K562 (cell line): ENCODE data around the gene PGAP2. TPM values are rescaled to one million over a fixed set of nuclear protein-coding genes. Genes with fewer than 3 reads are reported as not detected.

ENCODE experiments used
- ASH1L ChIP-seq: fragments of 450-650 bp; IDR thresholded peaks from 2 replicates; pipeline ENCODE4 v1.6.1; 2018; ENCODE audit warnings: borderline replicate concordance, mild to moderate bottlenecking, low read depth; ENCODE audit not compliant: partially characterized antibody
- BCOR ChIP-seq: fragments of 450-650 bp; IDR thresholded peaks from 2 replicates; pipeline ENCODE4 v1.6.1; 2016
- CBX1 ChIP-seq: sonication (generic); IDR thresholded peaks from 2 replicates; pipeline ENCODE4 v1.6.1; 2016; ENCODE audit warnings: antibody characterized with exemption, low read depth, mild to moderate bottlenecking
- CHD4 ChIP-seq: fragments of 200-600 bp; sonication (generic); IDR thresholded peaks from 3 replicates; pipeline ENCODE4 v1.6.1; 2012; ENCODE audit warnings: low read depth, mild to moderate bottlenecking, mixed read lengths, low read length, inconsistent platforms; ENCODE audit not compliant: insufficient read depth, insufficient replicate concordance, poor library complexity, severe bottlenecking
- FOXK1 ChIP-seq: sonication (generic); formaldehyde crosslinking; IDR thresholded peaks from 2 replicates; pipeline ENCODE4 v1.8.0; 2022; ENCODE audit warnings: missing genetic modification reagents, mild to moderate bottlenecking, borderline replicate concordance
- KAT2B ChIP-seq: IDR thresholded peaks from one replicate; pipeline ENCODE4 v1.6.1; 2012; ENCODE audit warnings: low read depth, mild to moderate bottlenecking, control low read depth, inconsistent platforms, low read length, moderate library complexity
- L3MBTL2 ChIP-seq: fragments of 450-650 bp; IDR thresholded peaks from 2 replicates; pipeline ENCODE4 v1.6.1; 2016; ENCODE audit warnings: mild to moderate bottlenecking, moderate library complexity
- RBM34 ChIP-seq: fragments of 200-400 bp; formaldehyde crosslinking; IDR thresholded peaks from 2 replicates; pipeline ENCODE4 v1.6.1; 2018; ENCODE audit warnings: low read length, borderline replicate concordance; ENCODE audit not compliant: insufficient read depth
- SLC30A9 ChIP-seq: fragments of 250-450 bp; sonication (Bioruptor Pico); IDR thresholded peaks from 2 replicates; pipeline ENCODE4 v1.8.0; 2022; ENCODE audit warnings: mild to moderate bottlenecking, moderate library complexity
- SMAD1 ChIP-seq: fragments of 150-350 bp; IDR thresholded peaks from 2 replicates; pipeline ENCODE4 v1.6.1; 2014; ENCODE audit warnings: low read length, low read depth; ENCODE audit not compliant: partially characterized antibody
- SOX6 ChIP-seq: fragments of 450-650 bp; IDR thresholded peaks from 2 replicates; pipeline ENCODE4 v1.6.1; 2014; ENCODE audit warnings: mild to moderate bottlenecking
- SRF ChIP-seq, 2 experiments: fragments of 250-450, 450-650 bp in 1 of 2; sonication (Bioruptor Pico) in 1 of 2; sonication (generic) in 1 of 2; formaldehyde crosslinking; IDR thresholded peaks; 2 replicates each; pipeline versions ENCODE4 v1.5.0 to v1.5.1; 2020 to 2022; ENCODE audit warnings: mild to moderate bottlenecking in 1 of 2, missing genetic modification reagents in 1 of 2
- ZBTB17 ChIP-seq: fragments of 450-650 bp; formaldehyde crosslinking; IDR thresholded peaks from 2 replicates; pipeline ENCODE4 v1.4.0; 2020; ENCODE audit warnings: mild to moderate bottlenecking
- ZSCAN32 ChIP-seq: fragments of 450-650 bp; formaldehyde crosslinking; IDR thresholded peaks from 2 replicates; pipeline ENCODE4 v1.4.0; 2020; ENCODE audit warnings: mild to moderate bottlenecking, moderate library complexity
- polyA plus RNA-seq, 8 experiments: library from polyadenylated mRNA; depleted of rRNA in 4 of 8; stranded (reverse) in 5 of 8; unstranded in 3 of 8; fragments of >200 nt; fragmentation: Nextera tagmentation in 2 of 8; fragmentation: Illumina TruSeq in 1 of 8; extraction: Ambion mirVana in 2 of 8; extraction: Trizol in 1 of 8; gene quantifications; 2 replicates each; pipeline versions ENCODE4 v1.2.1 to v1.2.3, GENCODE V29; 2011 to 2014; ENCODE audit warnings: inconsistent platforms in 1 of 8, missing spikeins in 1 of 8
- total RNA-seq, 7 experiments: library from RNA; depleted of rRNA in 6 of 7; stranded (reverse); fragments of >200 nt in 6 of 7; fragmentation: Illumina TruSeq in 2 of 7; extraction: Trizol in 2 of 7; gene quantifications; 2 replicates each; pipeline versions ENCODE4 v1.2.1 to v1.2.3, GENCODE V29; 2011 to 2021; ENCODE audit warnings: low replicate concordance in 1 of 7
- TF ChIP-seq, protein P1 (sequence below): fragments of 450-650 bp; IDR thresholded peaks from 2 replicates; pipeline ENCODE4 v1.6.1; 2016
- TF ChIP-seq, protein P2 (sequence below), 2 experiments: IDR thresholded peaks; 2 replicates each; pipeline ENCODE4 v1.6.1; 2011; ENCODE audit warnings: borderline replicate concordance in 1 of 2, control low read depth in 1 of 2, low read depth in 1 of 2, low read length in 1 of 2, mild to moderate bottlenecking in 1 of 2, mixed read lengths in 1 of 2, moderate library complexity in 1 of 2; ENCODE audit not compliant: insufficient read depth in 1 of 2, insufficient read length in 1 of 2, poor library complexity in 1 of 2, severe bottlenecking in 1 of 2; ENCODE audit errors: extremely low read depth in 1 of 2
- TF ChIP-seq, protein P3 (sequence below): sonication (generic); formaldehyde crosslinking; IDR thresholded peaks from 2 replicates; pipeline ENCODE4 v1.8.1; 2022; ENCODE audit warnings: missing genetic modification reagents
- TF ChIP-seq, protein P4 (sequence below): sonication (generic); formaldehyde crosslinking; IDR thresholded peaks from 2 replicates; pipeline ENCODE4 v1.5.0; 2020; ENCODE audit warnings: missing genetic modification reagents

PGAP2 gene
- total and polyA plus RNA-seq, 9 of the 15 experiments (the other 6 are each of a cell fraction or from before 2014, with no cell fraction given), result 17.9 to 47.2 (median 33.7) TPM

DNA sequence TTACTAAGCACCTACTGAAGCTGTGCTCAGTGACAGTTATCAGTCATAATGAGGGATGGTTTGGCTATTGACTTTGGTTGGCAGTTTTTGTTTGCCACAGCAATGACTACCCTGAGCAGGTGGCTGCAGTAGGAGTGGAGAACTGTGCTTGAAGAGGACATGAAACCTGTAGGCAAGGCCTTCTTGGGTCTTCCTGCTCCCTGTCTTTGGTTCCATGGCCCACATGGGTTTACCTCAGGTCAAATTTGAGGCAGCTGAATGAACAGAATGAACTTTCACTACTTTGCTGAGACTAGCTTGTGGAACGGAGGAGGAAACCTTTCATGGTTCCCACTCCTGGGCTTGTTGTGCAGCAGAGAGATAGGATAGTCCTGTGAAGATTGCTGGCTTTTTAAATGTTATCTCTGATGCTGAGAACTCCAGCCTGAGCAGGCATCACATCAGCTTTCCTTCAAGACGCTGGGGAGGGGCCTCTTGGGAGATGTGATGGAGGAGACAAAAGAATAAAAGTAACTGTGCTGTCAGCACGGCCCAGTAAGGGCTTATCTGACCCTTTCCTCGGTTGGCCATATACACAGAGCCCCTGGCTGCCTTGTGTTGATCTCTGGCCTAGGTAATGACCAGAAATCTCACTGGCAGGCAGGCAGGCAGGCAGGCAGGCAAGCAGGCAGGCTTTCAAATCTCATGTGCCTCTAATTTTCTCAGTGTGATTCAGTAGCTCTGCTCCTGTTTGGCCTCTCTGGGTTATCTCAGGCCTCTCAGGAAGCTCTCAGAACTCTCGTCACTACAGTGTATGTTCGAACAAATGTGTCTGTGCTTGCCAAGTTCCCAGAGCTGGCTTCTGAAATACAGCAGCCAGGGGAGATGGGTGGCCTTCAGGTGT is 59.1 kb downstream of the PGAP2 start (continued):
- TF ChIP-seq, protein P1, sequence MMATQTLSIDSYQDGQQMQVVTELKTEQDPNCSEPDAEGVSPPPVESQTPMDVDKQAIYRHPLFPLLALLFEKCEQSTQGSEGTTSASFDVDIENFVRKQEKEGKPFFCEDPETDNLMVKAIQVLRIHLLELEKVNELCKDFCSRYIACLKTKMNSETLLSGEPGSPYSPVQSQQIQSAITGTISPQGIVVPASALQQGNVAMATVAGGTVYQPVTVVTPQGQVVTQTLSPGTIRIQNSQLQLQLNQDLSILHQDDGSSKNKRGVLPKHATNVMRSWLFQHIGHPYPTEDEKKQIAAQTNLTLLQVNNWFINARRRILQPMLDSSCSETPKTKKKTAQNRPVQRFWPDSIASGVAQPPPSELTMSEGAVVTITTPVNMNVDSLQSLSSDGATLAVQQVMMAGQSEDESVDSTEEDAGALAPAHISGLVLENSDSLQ, result peak; percentile 79
- no peak for TF ChIP-seq CHD4
- TF ChIP-seq, protein P2, sequence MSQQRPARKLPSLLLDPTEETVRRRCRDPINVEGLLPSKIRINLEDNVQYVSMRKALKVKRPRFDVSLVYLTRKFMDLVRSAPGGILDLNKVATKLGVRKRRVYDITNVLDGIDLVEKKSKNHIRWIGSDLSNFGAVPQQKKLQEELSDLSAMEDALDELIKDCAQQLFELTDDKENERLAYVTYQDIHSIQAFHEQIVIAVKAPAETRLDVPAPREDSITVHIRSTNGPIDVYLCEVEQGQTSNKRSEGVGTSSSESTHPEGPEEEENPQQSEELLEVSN (IDR thresholded peaks at IDR 0.05; ENCODE audit: borderline replicate concordance in 1 of 2, extremely low read depth in 1 of 2, insufficient read depth in 1 of 2, insufficient read length in 1 of 2, low read depth in 1 of 2, low read length in 1 of 2, poor library complexity in 1 of 2, severe bottlenecking in 1 of 2), result no peak
- TF ChIP-seq ZBTB17 (CRISPR knock-in tag), result peak; percentile 40; the same call in 1 of the 2 replicates
- 0 out of 2 replicates have a peak, but pooled peaks have one; percentile 58 for TF ChIP-seq CBX1
- peak; percentile 33; the same call in 1 of the 2 replicates for TF ChIP-seq BCOR
- TF ChIP-seq SOX6, result peak; percentile 92
- TF ChIP-seq L3MBTL2, result peak; percentile 49
- TF ChIP-seq ASH1L, result no peak
- no peak for TF ChIP-seq FOXK1 (CRISPR knock-in tag)
- TF ChIP-seq KAT2B, result no peak
- TF ChIP-seq, protein P3, sequence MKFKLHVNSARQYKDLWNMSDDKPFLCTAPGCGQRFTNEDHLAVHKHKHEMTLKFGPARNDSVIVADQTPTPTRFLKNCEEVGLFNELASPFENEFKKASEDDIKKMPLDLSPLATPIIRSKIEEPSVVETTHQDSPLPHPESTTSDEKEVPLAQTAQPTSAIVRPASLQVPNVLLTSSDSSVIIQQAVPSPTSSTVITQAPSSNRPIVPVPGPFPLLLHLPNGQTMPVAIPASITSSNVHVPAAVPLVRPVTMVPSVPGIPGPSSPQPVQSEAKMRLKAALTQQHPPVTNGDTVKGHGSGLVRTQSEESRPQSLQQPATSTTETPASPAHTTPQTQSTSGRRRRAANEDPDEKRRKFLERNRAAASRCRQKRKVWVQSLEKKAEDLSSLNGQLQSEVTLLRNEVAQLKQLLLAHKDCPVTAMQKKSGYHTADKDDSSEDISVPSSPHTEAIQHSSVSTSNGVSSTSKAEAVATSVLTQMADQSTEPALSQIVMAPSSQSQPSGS (CRISPR knock-in tag), result no peak
- no peak for TF ChIP-seq SRF (CRISPR knock-in tag; IDR thresholded peaks at IDR 0.05)
- no peak for TF ChIP-seq RBM34
- TF ChIP-seq SMAD1, result no peak
- TF ChIP-seq, protein P4, sequence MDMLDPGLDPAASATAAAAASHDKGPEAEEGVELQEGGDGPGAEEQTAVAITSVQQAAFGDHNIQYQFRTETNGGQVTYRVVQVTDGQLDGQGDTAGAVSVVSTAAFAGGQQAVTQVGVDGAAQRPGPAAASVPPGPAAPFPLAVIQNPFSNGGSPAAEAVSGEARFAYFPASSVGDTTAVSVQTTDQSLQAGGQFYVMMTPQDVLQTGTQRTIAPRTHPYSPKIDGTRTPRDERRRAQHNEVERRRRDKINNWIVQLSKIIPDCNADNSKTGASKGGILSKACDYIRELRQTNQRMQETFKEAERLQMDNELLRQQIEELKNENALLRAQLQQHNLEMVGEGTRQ (CRISPR knock-in tag), result no peak
- no peak for TF ChIP-seq ZSCAN32 (CRISPR knock-in tag)
- TF ChIP-seq SLC30A9 (CRISPR knock-in tag), result no peak
